GM12865 (cell line): ENCODE data around the gene SCLY.
"Not testable (repeated sequence)": the region's sequence is repeated elsewhere in the genome, so short reads cannot be mapped to it uniquely, and the experiment has no call there.

ENCODE experiments used
- DNase-seq: peaks from one replicate; pipeline ENCODE4 v3.0.0; 2010; ENCODE audit warnings: low read depth
- H3K4me3 ChIP-seq: 2 replicates; pipeline ENCODE4 v1.5.1; 2011; ENCODE audit warnings: mild to moderate bottlenecking, low read depth, low read length, control low read depth
- CTCF ChIP-seq: IDR thresholded peaks from 2 replicates; pipeline ENCODE4 v1.5.1; 2011; ENCODE audit warnings: low read length, control low read depth, low read depth, inconsistent platforms; ENCODE audit not compliant: insufficient read depth; ENCODE audit errors: missing control alignments

Gene SCLY

GRCh38 chr2:238063414-238064189 lies 2.8 kb downstream of the SCLY start:
- no peak for TF ChIP-seq CTCF
- no peak for DNase-seq

DNA sequence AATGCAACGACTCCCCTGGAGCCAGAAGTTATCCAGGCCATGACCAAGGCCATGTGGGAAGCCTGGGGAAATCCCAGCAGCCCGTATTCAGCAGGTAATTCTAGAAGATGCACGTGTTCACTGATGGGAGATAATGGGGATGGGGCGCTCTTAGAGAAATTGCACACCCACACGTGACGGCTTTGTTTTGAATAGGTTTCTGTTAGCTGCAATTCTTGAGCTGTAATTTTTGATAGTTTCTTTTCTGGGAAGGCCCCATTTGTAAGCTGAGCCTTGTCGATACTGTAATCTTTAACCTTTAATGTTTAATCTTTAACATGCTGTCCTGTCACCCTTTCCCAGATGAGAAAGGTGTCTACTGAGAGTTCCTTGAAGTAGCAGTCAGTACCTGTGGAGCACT lies 3.6 kb downstream of the SCLY start:
- H3K4me3 ChIP-seq, result no peak overlapping the region
- TF ChIP-seq CTCF, result no peak
- no peak for DNase-seq

More at GRCh38 chr2:238063414-238064189, 2.8 kb downstream of the SCLY start:
- H3K4me3 ChIP-seq, result no peak overlapping the region

DNA sequence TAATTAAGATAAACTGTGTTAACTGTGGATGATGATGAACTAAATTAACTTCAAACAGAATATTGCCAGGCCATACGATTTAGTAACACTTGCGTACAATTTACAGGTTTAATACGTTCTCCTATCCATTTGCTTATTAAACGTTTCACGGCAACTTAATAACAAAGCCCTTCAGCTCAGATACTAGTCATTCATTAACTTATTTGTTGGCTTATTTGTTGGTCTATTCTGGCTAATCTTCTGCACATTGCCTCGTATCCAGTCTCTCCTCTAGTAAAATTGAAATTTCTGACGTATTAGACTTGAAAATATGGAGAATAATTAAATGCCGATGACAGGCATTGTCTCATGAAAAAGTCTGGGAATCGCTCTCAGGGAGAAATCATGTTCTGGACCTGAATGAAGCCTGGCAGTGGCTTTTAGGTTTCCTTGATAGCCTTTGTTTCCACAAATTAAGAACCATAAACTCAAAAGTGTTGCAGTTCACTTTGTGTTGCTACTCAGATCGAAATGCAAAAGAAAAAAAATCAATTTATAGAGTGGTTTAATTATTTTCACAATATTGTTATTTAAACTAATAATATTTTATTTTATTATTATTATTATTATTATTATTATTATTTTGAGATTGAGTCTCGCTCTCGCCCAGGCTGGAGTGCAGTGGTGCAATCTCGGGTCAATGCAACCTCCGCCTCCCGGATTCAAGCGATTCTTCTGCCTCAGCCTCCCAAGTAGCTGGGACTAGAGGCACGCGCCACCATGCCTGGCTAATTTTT lies 4.5 kb downstream of the SCLY start:
- no peak overlapping the region for H3K4me3 ChIP-seq
- DNase-seq, result no peak
- TF ChIP-seq CTCF, result no peak

GRCh38 chr2:238066218-238066617 lies 5.4 kb downstream of the SCLY start:
- DNase-seq, result no peak
- no peak for TF ChIP-seq CTCF
- no peak overlapping the region for H3K4me3 ChIP-seq

- H3K4me3 ChIP-seq, DNase-seq: not testable (repeated sequence)
These were observed 5.9 kb downstream of the SCLY start for GRCh38 chr2:238066718-238067117.

DNA sequence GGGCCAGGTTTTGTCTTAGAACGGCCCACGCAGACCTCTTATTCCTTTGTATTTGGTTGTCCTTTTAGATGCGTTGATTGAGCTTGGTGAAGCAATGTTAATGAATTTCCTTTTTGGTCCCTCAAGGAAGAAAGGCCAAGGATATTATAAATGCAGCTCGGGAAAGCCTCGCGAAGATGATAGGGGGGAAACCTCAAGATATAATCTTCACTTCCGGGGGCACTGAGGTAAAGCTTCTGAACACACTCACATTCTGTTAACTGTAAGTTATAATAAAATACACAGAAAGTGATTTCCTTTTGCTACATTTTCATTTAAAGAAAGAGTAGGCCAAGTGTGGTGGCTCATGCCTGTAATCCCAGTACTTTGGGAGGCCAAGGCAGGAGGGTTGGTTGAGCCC lies 7.1 kb downstream of the SCLY start:
- H3K4me3 ChIP-seq, result no peak overlapping the region
- TF ChIP-seq CTCF, result no peak
- no peak for DNase-seq

DNA sequence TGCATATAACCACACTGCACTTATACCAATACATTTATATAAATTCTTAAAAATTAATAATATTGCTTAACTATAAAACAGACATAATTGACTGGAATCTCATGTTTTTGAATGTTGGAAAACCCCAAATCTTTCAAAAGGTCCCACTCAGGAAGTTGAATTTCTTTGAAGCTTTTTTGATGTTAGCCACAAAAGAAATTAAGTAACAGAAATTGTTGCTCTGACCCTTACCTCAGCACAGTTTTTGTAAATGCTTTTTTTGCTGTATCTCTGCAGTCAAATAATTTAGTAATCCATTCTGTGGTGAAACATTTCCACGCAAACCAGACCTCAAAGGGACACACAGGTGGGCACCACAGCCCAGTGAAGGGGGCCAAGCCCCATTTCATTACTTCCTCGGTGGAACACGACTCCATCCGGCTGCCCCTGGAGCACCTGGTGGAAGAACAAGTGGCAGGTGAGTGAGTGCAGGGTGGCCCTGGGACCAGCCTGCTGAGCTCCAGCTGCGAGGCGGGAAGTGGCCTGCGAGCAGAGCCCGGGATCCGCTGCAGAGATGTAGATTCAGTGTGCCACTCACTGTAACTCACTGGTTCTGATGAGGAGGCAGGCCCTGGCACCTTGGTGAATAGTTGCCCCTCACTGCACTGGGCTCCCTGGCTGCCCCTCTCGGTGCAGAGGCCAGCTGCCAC lies 8.4 kb downstream of the SCLY start:
- DNase-seq, result no peak
- H3K4me3 ChIP-seq, result no peak overlapping the region
- TF ChIP-seq CTCF, result no peak
